H7 (cell line): ENCODE measurements around the gene RASSF6. TPM values are rescaled to one million over a fixed set of nuclear protein-coding genes. Genes with fewer than 3 reads are reported as not detected.
"Not testable (repeated sequence)": the region's sequence is repeated elsewhere in the genome, so short reads cannot be mapped to it uniquely, and the experiment has no call there.

Experiments
- DNase-seq: peaks from one replicate; pipeline ENCODE4 v3.0.0; 2012
- H3K27me3 ChIP-seq: 2 replicates; pipeline ENCODE4 v1.6.0; 2011; ENCODE audit warnings: mild to moderate bottlenecking, low read length; ENCODE audit not compliant: control insufficient read depth, insufficient read depth
- H3K36me3 ChIP-seq: replicated peaks from 2 replicates; pipeline ENCODE4 v1.5.1; 2011; ENCODE audit warnings: low read length; ENCODE audit not compliant: control insufficient read depth, insufficient read depth
- H3K4me3 ChIP-seq: 2 replicates; pipeline ENCODE4 v1.5.1; 2011; ENCODE audit warnings: low read depth, mild to moderate bottlenecking, control low read depth, low read length, moderate library complexity; ENCODE audit not compliant: insufficient read depth
- total RNA-seq: library from RNA; depleted of rRNA; stranded (reverse); fragments of >200 nt; shearing (Covaris generic); gene quantifications from 2 replicates; pipeline ENCODE4 v1.2.3, GENCODE V29; 2014; rRNA removed

Gene RASSF6
- 0.22 and 0.66 TPM in 2 replicates for total RNA-seq

GRCh38 chr4:73620115-73620792, at the start of gene RASSF6:
Gene RASSF6 (minus strand): TSS chr4:73620436. CDS start chr4:73611795, 8,641 bp downstream.
- H3K36me3 ChIP-seq = no peaks in the 10 kb centered on the region
- peaks cover 3% of the 10 kb centered on the region; the same call in 1 of the 2 replicates for H3K27me3 ChIP-seq
- DNase-seq = peak; percentile 75
- peak within 1 kb of the TSS; percentile 36 for H3K4me3 ChIP-seq

GRCh38 chr4:73669410-73670183, 49.4 kb upstream of the RASSF6 start:
- Histone ChIP-seq H3K27me3 (no peaks in the 10 kb centered on the region), H3K4me3 (no peak overlapping the region), H3K36me3 (no peaks in the 10 kb centered on the region)
- no peak for DNase-seq

GRCh38 chr4:73668782-73669201, 48.6 kb upstream of the RASSF6 start:
- Histone ChIP-seq H3K36me3 (no peaks in the 10 kb centered on the region), H3K27me3 (no peaks in the 10 kb centered on the region), H3K4me3 (no peak overlapping the region)
- DNase-seq = no peak

GRCh38 chr4:73665924-73666323, 45.7 kb upstream of the RASSF6 start:
- H3K27me3 ChIP-seq, H3K36me3 ChIP-seq, H3K4me3 ChIP-seq, DNase-seq: not testable (repeated sequence)

- no peaks in the 10 kb centered on the region for H3K36me3 ChIP-seq
- H3K27me3 ChIP-seq = no peaks in the 10 kb centered on the region
These were observed 44.2 kb upstream of the RASSF6 start for GRCh38 chr4:73664470-73664869.

GRCh38 chr4:73663576-73663975, 43.3 kb upstream of the RASSF6 start:
- no peak for DNase-seq
- no peaks in the 10 kb centered on the region for H3K36me3 ChIP-seq
- no peak overlapping the region for H3K4me3 ChIP-seq
- H3K27me3 ChIP-seq = no peaks in the 10 kb centered on the region

More at GRCh38 chr4:73664470-73664869, 44.2 kb upstream of the RASSF6 start:
- H3K4me3 ChIP-seq = no peak overlapping the region
- no peak for DNase-seq

- H3K36me3 ChIP-seq = no peaks in the 10 kb centered on the region
- DNase-seq = no peak
- no peaks in the 10 kb centered on the region for H3K27me3 ChIP-seq
- no peak overlapping the region for H3K4me3 ChIP-seq
These were observed 42.7 kb upstream of the RASSF6 start for GRCh38 chr4:73662709-73663546.

GRCh38 chr4:73661646-73662119, 41.4 kb upstream of the RASSF6 start:
- DNase-seq = no peak
- Histone ChIP-seq H3K36me3 (no peaks in the 10 kb centered on the region), H3K4me3 (no peak overlapping the region), H3K27me3 (no peaks in the 10 kb centered on the region)

GRCh38 chr4:73660808-73661207, 40.6 kb upstream of the RASSF6 start:
- Histone ChIP-seq H3K27me3 (no peaks in the 10 kb centered on the region), H3K4me3 (no peak overlapping the region), H3K36me3 (no peaks in the 10 kb centered on the region)
- no peak for DNase-seq

- no peak overlapping the region for H3K4me3 ChIP-seq
- DNase-seq = peak; percentile 49
- H3K36me3 ChIP-seq = no peaks in the 10 kb centered on the region
- no peaks in the 10 kb centered on the region for H3K27me3 ChIP-seq
These were observed 33.5 kb upstream of the RASSF6 start for GRCh38 chr4:73653695-73654106.

- Histone ChIP-seq H3K27me3 (no peaks in the 10 kb centered on the region), H3K36me3 (no peaks in the 10 kb centered on the region), H3K4me3 (no peak overlapping the region)
- no peak for DNase-seq
These were observed 30.0 kb upstream of the RASSF6 start for GRCh38 chr4:73650250-73650649.

GRCh38 chr4:73648478-73648877, 28.2 kb upstream of the RASSF6 start:
- Histone ChIP-seq H3K36me3 (no peaks in the 10 kb centered on the region), H3K27me3 (no peaks in the 10 kb centered on the region)
- no peak for DNase-seq

GRCh38 chr4:73646117-73646516, 25.9 kb upstream of the RASSF6 start:
- DNase-seq = no peak
- H3K36me3 ChIP-seq = no peaks in the 10 kb centered on the region

More at GRCh38 chr4:73648478-73648877, 28.2 kb upstream of the RASSF6 start:
- H3K4me3 ChIP-seq = no peak overlapping the region

GRCh38 chr4:73631565-73632226, 11.5 kb upstream of the RASSF6 start:
- Histone ChIP-seq H3K4me3 (no peak overlapping the region), H3K36me3 (no peaks in the 10 kb centered on the region), H3K27me3 (no peaks in the 10 kb centered on the region)
- DNase-seq = no peak

More at GRCh38 chr4:73646117-73646516, 25.9 kb upstream of the RASSF6 start:
- no peak overlapping the region for H3K4me3 ChIP-seq
- H3K27me3 ChIP-seq = no peaks in the 10 kb centered on the region
